Liver (tissue), 9 donors: Measurements from ENCODE around the gene RNF8. TPM values are rescaled to one million over a fixed set of nuclear protein-coding genes. Genes with fewer than 3 reads are reported as not detected.

Source experiments
- DNase-seq: peaks from one replicate; pipeline ENCODE4 v3.0.0-alpha.2; 2017; ENCODE audit warnings: low spot score
- H3K27ac ChIP-seq, 2 donors: one replicate each; pipeline ENCODE4 v1.7.0; 2013; ENCODE audit warnings: inconsistent platforms in 2 of 2, low read length in 2 of 2, control low read depth in 1 of 2, low read depth in 1 of 2, mild to moderate bottlenecking in 1 of 2
- H3K27me3 ChIP-seq, 4 donors: one replicate each; pipeline versions ENCODE4 v1.6.1 to v1.7.0; 2013; ENCODE audit warnings: low read length in 3 of 4, inconsistent platforms in 1 of 4, mild to moderate bottlenecking in 1 of 4, moderate library complexity in 1 of 4; ENCODE audit not compliant: control insufficient read depth in 4 of 4, insufficient read depth in 4 of 4
- H3K36me3 ChIP-seq, 4 donors: one replicate each; pipeline versions ENCODE4 v1.6.1 to v1.7.0; 2013; ENCODE audit warnings: low read length in 3 of 4, mild to moderate bottlenecking in 3 of 4, low read depth in 1 of 4, moderate library complexity in 1 of 4; ENCODE audit not compliant: control insufficient read depth in 4 of 4, insufficient read depth in 3 of 4
- H3K4me1 ChIP-seq, 4 donors: one replicate each; pipeline versions ENCODE4 v1.6.1 to v1.7.0; 2013; ENCODE audit warnings: low read length in 3 of 4, mild to moderate bottlenecking in 3 of 4, moderate library complexity in 1 of 4; ENCODE audit not compliant: control insufficient read depth in 4 of 4, insufficient read depth in 4 of 4
- H3K4me3 ChIP-seq, 3 donors: one replicate each; pipeline versions ENCODE4 v1.6.1 to v1.7.0; 2013; ENCODE audit warnings: low read length in 3 of 3, control low read depth in 1 of 3, low read depth in 1 of 3, mild to moderate bottlenecking in 1 of 3
- H3K9ac ChIP-seq, 2 donors: one replicate each; pipeline ENCODE4 v1.7.0; 2013; ENCODE audit warnings: low read length in 2 of 2, mild to moderate bottlenecking in 2 of 2, moderate library complexity in 2 of 2, control low read depth in 1 of 2, low read depth in 1 of 2
- H3K9me3 ChIP-seq, 4 donors: one replicate each; pipeline versions ENCODE4 v1.6.1 to v1.7.0; 2013; ENCODE audit warnings: low read length in 3 of 4; ENCODE audit not compliant: control insufficient read depth in 4 of 4
- HNF4A ChIP-seq, 2 donors: conservative IDR thresholded peaks; 2 replicates each; pipeline ENCODE4 v1.6.1; 2016; ENCODE audit warnings: antibody characterized with exemption in 2 of 2, mild to moderate bottlenecking in 2 of 2
- JUND ChIP-seq, 2 donors: IDR thresholded peaks; 2 replicates each; pipeline ENCODE4 v1.6.1; 2016; ENCODE audit warnings: antibody characterized with exemption in 2 of 2
- RAD21 ChIP-seq, 2 donors: IDR thresholded peaks; 2 replicates each; pipeline ENCODE4 v1.6.1; 2016; ENCODE audit warnings: antibody characterized with exemption in 2 of 2, mild to moderate bottlenecking in 2 of 2
- SP1 ChIP-seq: IDR thresholded peaks from 2 replicates; pipeline ENCODE4 v1.6.1; 2018; ENCODE audit warnings: antibody characterized with exemption, mild to moderate bottlenecking
- TAF1 ChIP-seq: conservative IDR thresholded peaks from 2 replicates; pipeline ENCODE4 v1.6.1; 2016; ENCODE audit warnings: antibody characterized with exemption, mild to moderate bottlenecking
- WGBS: extraction: QIAGEN DNeasy Blood & Tissue Kit; methylation state at CpG from one replicate; pipeline ENCODE4 v1.1.7; 2013; 5-methylcytosine and 5-hydroxymethylcytosine counted together
- polyA plus RNA-seq, 2 donors: library from polyadenylated mRNA; stranded (reverse) in 1 of 2; unstranded in 1 of 2; fragments of 200-250 nt in 1 of 2; fragments of >200 nt in 1 of 2; fragmentation: Nextera tagmentation in 1 of 2; extraction: Ambion mirVana in 1 of 2; gene quantifications; one replicate each; pipeline versions ENCODE4 v1.2.1 to v1.2.3, GENCODE V29; 2013 to 2015
- total RNA-seq, 2 donors: library from RNA; depleted of rRNA; stranded (reverse); fragments of >200 nt; gene quantifications; one replicate each; pipeline ENCODE4 v1.2.3, GENCODE V29; 2014
- TF ChIP-seq, protein P1 (sequence below): IDR thresholded peaks from 2 replicates; pipeline ENCODE4 v1.6.1; 2016; ENCODE audit warnings: antibody characterized with exemption, mild to moderate bottlenecking
- TF ChIP-seq, protein P2 (sequence below): fragments of 150-350 bp; IDR thresholded peaks from 2 replicates; pipeline ENCODE4 v1.5.1; 2017; ENCODE audit warnings: improper control_type of control experiment, low read depth, low read length; ENCODE audit not compliant: missing input control
- donor health status: healthy.
- donor health status: healthy.
- donor health status: healthy.
- donor health status: healthy.
- donor health status: healthy.

Gene RNF8
- total and polyA plus RNA-seq, 4 donors, result 6.1 to 9.9 (median 7.5) TPM

DNA sequence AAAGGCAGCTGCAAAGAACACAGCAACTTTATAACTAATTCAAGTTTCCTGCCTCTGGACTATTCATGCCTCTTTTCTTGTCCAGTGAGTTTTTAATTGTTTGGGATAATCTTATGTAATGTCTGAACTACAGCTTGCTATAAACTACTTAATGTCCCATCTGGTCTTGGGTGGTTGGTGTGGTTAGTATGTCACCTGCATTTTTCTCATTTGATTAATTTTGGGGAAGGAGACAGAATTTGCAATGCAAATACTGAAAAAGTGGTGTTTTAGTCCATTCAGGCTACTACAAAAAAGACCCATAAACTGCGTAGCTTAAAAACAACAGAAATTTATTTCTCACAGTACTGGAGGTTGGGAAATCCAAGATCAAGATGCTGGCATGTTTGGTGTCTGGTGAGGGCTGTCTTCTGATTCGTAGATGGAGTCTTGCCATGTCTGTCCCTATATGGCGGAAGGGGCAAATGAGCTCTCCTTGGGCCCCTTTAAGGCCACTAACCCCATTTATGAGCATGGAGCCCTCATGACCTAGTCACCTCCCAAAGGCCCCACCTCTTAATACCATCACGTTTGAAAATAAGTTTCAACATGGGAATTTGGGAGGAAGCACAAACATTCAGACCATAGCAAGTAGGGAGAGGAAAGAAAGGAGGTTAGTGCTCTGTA is 22.4 kb downstream of the RNF8 start:
- H3K4me1 ChIP-seq, result peaks cover 0 to 6% (median 0%) of the 10 kb centered on the region in 4 donors
- TF ChIP-seq TAF1, result no peak
- no peak for TF ChIP-seq HNF4A (conservative IDR thresholded peaks at IDR 0.05)
- TF ChIP-seq, protein P1, sequence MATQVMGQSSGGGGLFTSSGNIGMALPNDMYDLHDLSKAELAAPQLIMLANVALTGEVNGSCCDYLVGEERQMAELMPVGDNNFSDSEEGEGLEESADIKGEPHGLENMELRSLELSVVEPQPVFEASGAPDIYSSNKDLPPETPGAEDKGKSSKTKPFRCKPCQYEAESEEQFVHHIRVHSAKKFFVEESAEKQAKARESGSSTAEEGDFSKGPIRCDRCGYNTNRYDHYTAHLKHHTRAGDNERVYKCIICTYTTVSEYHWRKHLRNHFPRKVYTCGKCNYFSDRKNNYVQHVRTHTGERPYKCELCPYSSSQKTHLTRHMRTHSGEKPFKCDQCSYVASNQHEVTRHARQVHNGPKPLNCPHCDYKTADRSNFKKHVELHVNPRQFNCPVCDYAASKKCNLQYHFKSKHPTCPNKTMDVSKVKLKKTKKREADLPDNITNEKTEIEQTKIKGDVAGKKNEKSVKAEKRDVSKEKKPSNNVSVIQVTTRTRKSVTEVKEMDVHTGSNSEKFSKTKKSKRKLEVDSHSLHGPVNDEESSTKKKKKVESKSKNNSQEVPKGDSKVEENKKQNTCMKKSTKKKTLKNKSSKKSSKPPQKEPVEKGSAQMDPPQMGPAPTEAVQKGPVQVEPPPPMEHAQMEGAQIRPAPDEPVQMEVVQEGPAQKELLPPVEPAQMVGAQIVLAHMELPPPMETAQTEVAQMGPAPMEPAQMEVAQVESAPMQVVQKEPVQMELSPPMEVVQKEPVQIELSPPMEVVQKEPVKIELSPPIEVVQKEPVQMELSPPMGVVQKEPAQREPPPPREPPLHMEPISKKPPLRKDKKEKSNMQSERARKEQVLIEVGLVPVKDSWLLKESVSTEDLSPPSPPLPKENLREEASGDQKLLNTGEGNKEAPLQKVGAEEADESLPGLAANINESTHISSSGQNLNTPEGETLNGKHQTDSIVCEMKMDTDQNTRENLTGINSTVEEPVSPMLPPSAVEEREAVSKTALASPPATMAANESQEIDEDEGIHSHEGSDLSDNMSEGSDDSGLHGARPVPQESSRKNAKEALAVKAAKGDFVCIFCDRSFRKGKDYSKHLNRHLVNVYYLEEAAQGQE, result no peak
- no peak for TF ChIP-seq SP1
- H3K9ac ChIP-seq, result no peak overlapping the region
- 87% methylated on average over 4 of the region's 4 CpGs for WGBS
- peaks cover 3 to 15% (median 6%) of the 10 kb centered on the region in 4 donors for H3K36me3 ChIP-seq
- no peak for DNase-seq
- no peaks in the 10 kb centered on the region for H3K27me3 ChIP-seq
- no peaks in the 10 kb centered on the region for H3K9me3 ChIP-seq
- no peak overlapping the region for H3K4me3 ChIP-seq
- H3K27ac ChIP-seq, result no peak overlapping the region

DNA sequence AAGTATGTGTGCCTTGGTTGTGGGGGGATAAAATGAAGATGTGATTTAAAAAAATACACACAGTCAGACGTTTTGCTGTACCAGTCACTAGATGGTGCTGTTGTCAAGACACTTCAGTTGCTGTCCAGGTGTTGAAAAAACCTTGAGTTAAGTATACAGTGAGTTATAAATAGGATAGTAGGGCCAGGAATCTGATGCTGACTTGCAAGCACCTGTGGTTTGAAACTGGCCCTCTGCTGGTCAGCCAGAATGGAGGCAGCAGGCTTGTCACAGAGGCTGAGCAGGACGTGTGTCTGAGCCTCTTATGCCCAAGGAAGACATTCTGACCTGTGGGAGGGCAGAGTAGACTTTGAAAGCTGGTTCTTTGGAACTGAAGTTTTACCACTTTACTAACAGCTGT is 27.8 kb downstream of the RNF8 start:
- Histone ChIP-seq H3K4me3 (no peak overlapping the region), H3K9me3 (no peaks in the 10 kb centered on the region), H3K27ac (no peak overlapping the region), H3K9ac (no peak overlapping the region), H3K27me3 (no peaks in the 10 kb centered on the region), H3K4me1 (no peaks in the 10 kb centered on the region), H3K36me3 (peaks cover 3 to 16% (median 10%) of the 10 kb centered on the region in 4 donors)
- no peak for DNase-seq
- 45% methylated on average over 2 of the region's 2 CpGs for WGBS
- TF ChIP-seq RAD21 (IDR thresholded peaks at IDR 0.05), result peak; percentile 76 to 78
- TF ChIP-seq, protein P2, sequence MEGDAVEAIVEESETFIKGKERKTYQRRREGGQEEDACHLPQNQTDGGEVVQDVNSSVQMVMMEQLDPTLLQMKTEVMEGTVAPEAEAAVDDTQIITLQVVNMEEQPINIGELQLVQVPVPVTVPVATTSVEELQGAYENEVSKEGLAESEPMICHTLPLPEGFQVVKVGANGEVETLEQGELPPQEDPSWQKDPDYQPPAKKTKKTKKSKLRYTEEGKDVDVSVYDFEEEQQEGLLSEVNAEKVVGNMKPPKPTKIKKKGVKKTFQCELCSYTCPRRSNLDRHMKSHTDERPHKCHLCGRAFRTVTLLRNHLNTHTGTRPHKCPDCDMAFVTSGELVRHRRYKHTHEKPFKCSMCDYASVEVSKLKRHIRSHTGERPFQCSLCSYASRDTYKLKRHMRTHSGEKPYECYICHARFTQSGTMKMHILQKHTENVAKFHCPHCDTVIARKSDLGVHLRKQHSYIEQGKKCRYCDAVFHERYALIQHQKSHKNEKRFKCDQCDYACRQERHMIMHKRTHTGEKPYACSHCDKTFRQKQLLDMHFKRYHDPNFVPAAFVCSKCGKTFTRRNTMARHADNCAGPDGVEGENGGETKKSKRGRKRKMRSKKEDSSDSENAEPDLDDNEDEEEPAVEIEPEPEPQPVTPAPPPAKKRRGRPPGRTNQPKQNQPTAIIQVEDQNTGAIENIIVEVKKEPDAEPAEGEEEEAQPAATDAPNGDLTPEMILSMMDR, result peak; percentile 39
- TF ChIP-seq JUND (IDR thresholded peaks at IDR 0.05), result no peak
- TF ChIP-seq, protein P1, result peak; percentile 95
